DOHH2 (cell line): ENCODE data around the gene CPAMD8.

Experiments used
- CTCF ChIP-seq: fragments of 200-600 bp; sonication (generic); IDR thresholded peaks from one replicate; pipeline ENCODE4 v1.5.1; 2014; ENCODE audit warnings: antibody characterized with exemption, mild to moderate bottlenecking, low read depth, low read length; ENCODE audit not compliant: poor library complexity, severe bottlenecking
- EZH2phosphoT487 ChIP-seq: fragments of 200-600 bp; sonication (generic); IDR thresholded peaks from 2 replicates; pipeline ENCODE4 v1.6.1; 2017; ENCODE audit warnings: borderline replicate concordance, mild to moderate bottlenecking, antibody characterized with exemption, low read length, moderate library complexity, mixed read lengths

- TF ChIP-seq CTCF (no peak), EZH2phosphoT487 (no peak)
Measured at GRCh38 chr19:16892868-16893685, 133.5 kb downstream of the CPAMD8 start.
